Left renal pelvis (tissue), 4 donors: Measurements from ENCODE around the gene MAP4K2. TPM values are rescaled to one million over a fixed set of nuclear protein-coding genes. Genes with fewer than 3 reads are reported as not detected.

Experiments used
- DNase-seq, 4 donors: peaks; one replicate each; pipeline ENCODE4 v3.0.0-alpha.2; 2013; ENCODE audit warnings: low read depth in 4 of 4, low spot score in 3 of 4
- polyA plus RNA-seq, 4 donors: library from polyadenylated mRNA; unstranded; fragments of 120-200 nt; gene quantifications; one replicate each; pipeline ENCODE4 v1.2.1, GENCODE V29; 2013; ENCODE audit not compliant: insufficient read length in 4 of 4

The MAP4K2 gene
- polyA plus RNA-seq, 4 donors = 12.9 to 27.7 (median 18.1) TPM

DNA sequence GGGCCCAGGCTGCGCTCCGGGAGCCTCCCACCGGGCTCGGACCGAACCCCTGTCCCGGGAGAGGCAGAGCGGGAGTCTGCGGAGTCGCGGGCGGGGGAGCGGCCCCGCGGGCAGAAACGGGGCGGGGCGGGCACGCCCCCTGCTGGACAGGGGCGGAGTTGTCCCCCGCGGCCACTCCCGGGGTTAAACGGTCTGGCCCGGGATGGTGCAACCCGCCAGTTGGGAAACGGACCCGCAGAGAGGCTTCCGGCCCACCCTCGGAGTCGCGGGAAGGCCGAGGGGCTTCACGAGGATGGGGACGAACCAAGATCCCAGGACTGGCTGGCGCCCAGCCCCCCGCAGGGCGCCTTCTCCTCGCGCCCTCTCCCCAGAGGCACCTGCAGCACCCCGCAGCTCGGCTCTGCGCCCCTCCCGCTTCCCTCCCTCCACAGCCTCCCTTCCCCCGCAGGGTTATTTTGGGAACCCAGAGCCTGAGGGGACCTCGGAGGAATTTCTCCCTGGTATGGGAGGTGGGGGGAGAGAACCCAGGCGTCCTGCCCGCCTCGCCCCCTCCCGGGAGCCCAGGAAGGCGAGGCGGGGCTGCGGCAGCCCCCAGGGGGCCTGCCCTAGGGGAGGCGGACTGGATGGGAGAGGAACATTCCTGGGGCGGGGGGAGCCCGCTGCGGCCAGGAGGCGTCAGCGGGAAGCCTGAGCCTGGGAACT, 60.0 kb downstream of the MAP4K2 start:
- DNase-seq = no peak

- no peak for DNase-seq
Observed at GRCh38 chr11:64742087-64742888, 60.7 kb downstream of the MAP4K2 start.

GRCh38 chr11:64741375-64742086, 61.5 kb downstream of the MAP4K2 start:
- DNase-seq = no peak

DNA sequence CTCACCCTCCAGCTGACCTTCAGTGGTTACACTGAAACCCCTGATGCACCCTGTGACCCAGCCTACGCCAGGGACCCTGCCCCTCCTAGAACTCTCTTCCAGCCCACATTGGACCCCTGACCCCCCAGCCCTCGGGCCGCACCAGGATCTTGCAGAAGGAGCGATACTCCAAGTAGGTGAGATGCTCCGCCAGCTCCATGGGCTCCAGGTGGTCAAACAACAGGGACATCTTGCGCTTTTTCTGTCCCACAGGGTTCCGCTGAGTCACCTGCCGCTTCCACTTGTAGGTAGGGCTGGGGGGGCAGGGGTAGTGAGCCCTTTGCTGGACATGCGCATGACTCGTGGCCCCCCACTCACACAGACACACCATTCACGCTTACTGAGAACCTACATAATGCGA, 63.1 kb downstream of the MAP4K2 start:
- no peak for DNase-seq

DNA sequence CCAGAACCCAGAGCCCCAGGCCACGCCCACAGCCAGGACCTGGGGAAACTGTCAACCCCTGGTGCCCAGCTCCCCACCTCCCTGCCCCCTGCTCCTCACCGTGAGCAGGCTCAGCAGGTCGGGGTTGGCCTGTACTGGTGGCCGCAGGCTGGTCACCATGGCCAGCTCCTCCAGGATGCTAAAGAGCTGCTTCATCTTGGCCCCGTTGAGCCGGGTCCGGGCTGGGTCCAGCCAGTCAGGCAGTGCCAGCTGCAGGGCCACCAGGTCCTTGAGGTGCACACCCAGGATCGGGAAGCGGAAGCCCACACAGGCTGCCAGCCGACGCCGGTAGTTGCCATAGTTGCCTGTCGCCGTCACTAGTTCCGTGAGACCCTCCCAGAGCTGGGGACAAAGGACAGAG, 66.4 kb downstream of the MAP4K2 start:
- DNase-seq = no peak

GRCh38 chr11:64735725-64736259, 67.2 kb downstream of the MAP4K2 start:
- no peak for DNase-seq

Other genes starting within 250 kb of the MAP4K2 start
- 10 to 100 TPM in 3 of 4 donors, under 1 TPM in 1; 0.98 to 33.0 (median 21.4) TPM for gene SLC22A11, start 247.3 kb downstream of the MAP4K2 start, polyA plus RNA-seq
- 1 to 10 TPM in 3 of 4 donors, under 1 TPM in 1; 0.08 to 5.3 (median 3.2) TPM for gene SLC22A12, start 212.0 kb downstream of the MAP4K2 start, polyA plus RNA-seq
- gene NRXN2, start 80.0 kb downstream of the MAP4K2 start, polyA plus RNA-seq = 10 to 100 TPM; 15.1 to 55.2 (median 18.8) TPM
- gene RASGRP2, start 59.1 kb downstream of the MAP4K2 start, polyA plus RNA-seq = 1 to 10 TPM; 4.1 to 7.7 (median 6.3) TPM
- gene PYGM, start 43.2 kb downstream of the MAP4K2 start, polyA plus RNA-seq = 10 to 100 TPM in 1 of 4 donors, 1 to 10 TPM in 3; 1.3 to 11.9 (median 2.4) TPM
- gene SF1, start 24.7 kb downstream of the MAP4K2 start, polyA plus RNA-seq = 100 to 1,000 TPM; 299 to 439 (median 376) TPM
- 10 to 100 TPM; 31.4 to 50.8 (median 36.5) TPM for gene MEN1, start 7.3 kb upstream of the MAP4K2 start, polyA plus RNA-seq
- 1 to 10 TPM in 3 of 4 donors, under 1 TPM in 1; 0.97 to 10.0 (median 4.9) TPM for gene CDC42BPG, start 41.4 kb upstream of the MAP4K2 start, polyA plus RNA-seq
- 10 to 100 TPM; 48.7 to 68.8 (median 58.5) TPM for gene EHD1, start 75.4 kb upstream of the MAP4K2 start, polyA plus RNA-seq
- gene ATG2A, start 114.0 kb upstream of the MAP4K2 start, polyA plus RNA-seq = 10 to 100 TPM; 12.9 to 26.0 (median 15.6) TPM
- gene PPP2R5B, start 121.5 kb upstream of the MAP4K2 start, polyA plus RNA-seq = 10 to 100 TPM; 13.2 to 20.8 (median 17.4) TPM
- 1 to 10 TPM; 1.6 to 3.5 (median 2.4) TPM for gene GPHA2, start 132.7 kb upstream of the MAP4K2 start, polyA plus RNA-seq
- gene MAJIN, start 168.9 kb upstream of the MAP4K2 start, polyA plus RNA-seq = 1 to 10 TPM in 1 of 4 donors, under 1 TPM in 2, not detected in 1; 0.53 to 1.3 (median 0.92) TPM
- gene BATF2, start 193.8 kb upstream of the MAP4K2 start, polyA plus RNA-seq = 1 to 10 TPM; 2.3 to 2.9 (median 2.6) TPM
- gene ARL2, start 210.9 kb upstream of the MAP4K2 start, polyA plus RNA-seq = 10 to 100 TPM; 54.6 to 74.5 (median 63.5) TPM
- 10 to 100 TPM; 25.3 to 32.4 (median 28.6) TPM for gene SNX15, start 224.2 kb upstream of the MAP4K2 start, polyA plus RNA-seq
- gene SAC3D1, start 238.0 kb upstream of the MAP4K2 start, polyA plus RNA-seq = 10 to 100 TPM; 10.6 to 19.5 (median 11.3) TPM